SK-MEL-5 (cell line): Measurements from ENCODE around the gene UBE2I. TPM values are rescaled to one million over a fixed set of nuclear protein-coding genes. Genes with fewer than 3 reads are reported as not detected.
"Not testable (repeated sequence)": the region's sequence is repeated elsewhere in the genome, so short reads cannot be mapped to it uniquely, and the experiment has no call there.

Source experiments
- DNase-seq: peaks from one replicate; pipeline ENCODE4 v3.0.0-alpha.2; 2016; ENCODE audit warnings: low read depth, low spot score
- in situ Hi-C: cut with HindIII; loops from 2 replicates; pipeline ENCODE4 v1.10.0; 2016; ENCODE audit warnings: low sequenced_read_pairs, high pct_unique_total_duplicates, low pct_unique_long_range_greater_than_20kb
- polyA plus RNA-seq, 2 experiments: library from polyadenylated mRNA; depleted of rRNA; stranded (reverse); fragments of >200 nt; gene quantifications; 2 replicates each; pipeline ENCODE4 v1.2.3, GENCODE V29; 2015
- total RNA-seq: library from RNA; depleted of rRNA; stranded (reverse); fragments of >200 nt; shearing (Covaris generic); gene quantifications from 2 replicates; pipeline ENCODE4 v1.2.3, GENCODE V29; 2014; rRNA removed

Gene UBE2I
- total RNA-seq: 55.2 TPM in 2 replicates
- polyA plus RNA-seq (2015; cell fraction: cytosol; rRNA removed): 97.4 and 103 TPM in 2 replicates
- 83.0 and 94.4 TPM in 2 replicates for polyA plus RNA-seq (2015; cell fraction: nucleus; rRNA removed)

GRCh38 chr16:1308977-1309885 lies at the start of gene UBE2I:
UBE2I (plus strand) TSS chr16:1309636; CDS start chr16:1314031, 4,395 bp downstream.
- DNase-seq: peak; percentile 96
- in situ Hi-C loops: no loop called here

- in situ Hi-C loops: no loop called here
- no peak for DNase-seq
These were observed 49.7 kb upstream of the UBE2I start for GRCh38 chr16:1259760-1260068.

- DNase-seq: no peak
- in situ Hi-C loops: no loop called here
These were observed 49.2 kb upstream of the UBE2I start for GRCh38 chr16:1260101-1260680.

- no peak for DNase-seq
These were observed 48.1 kb upstream of the UBE2I start for GRCh38 chr16:1261131-1261892.

GRCh38 chr16:1262210-1262845 lies 47.1 kb upstream of the UBE2I start:
- in situ Hi-C loops: no loop called here
- DNase-seq: no peak

More at GRCh38 chr16:1261131-1261892, 48.1 kb upstream of the UBE2I start:
- in situ Hi-C loops: no loop called here

- no peak for DNase-seq
- in situ Hi-C loops: no loop called here
These were observed 46.6 kb upstream of the UBE2I start for GRCh38 chr16:1262846-1263221.

- in situ Hi-C loops: no loop called here
- DNase-seq: no peak
These were observed 45.7 kb upstream of the UBE2I start for GRCh38 chr16:1263591-1264344.

GRCh38 chr16:1264345-1265089 lies 44.9 kb upstream of the UBE2I start:
- DNase-seq: no peak
- in situ Hi-C loops: no loop called here

- in situ Hi-C loops: no loop called here
- no peak for DNase-seq
These were observed 44.3 kb upstream of the UBE2I start for GRCh38 chr16:1265090-1265630.

GRCh38 chr16:1265826-1266225 lies 43.6 kb upstream of the UBE2I start:
- DNase-seq: no peak
- in situ Hi-C loops: no loop called here

GRCh38 chr16:1269418-1269817 lies 40.0 kb upstream of the UBE2I start:
- in situ Hi-C loops: not testable (repeated sequence)

GRCh38 chr16:1271380-1271723 lies 38.1 kb upstream of the UBE2I start:
- in situ Hi-C loops: no loop called here
- no peak for DNase-seq

More at GRCh38 chr16:1269418-1269817, 40.0 kb upstream of the UBE2I start:
- DNase-seq: not testable (repeated sequence)

GRCh38 chr16:1271724-1272413 lies 37.6 kb upstream of the UBE2I start:
- in situ Hi-C loops, DNase-seq: not testable (repeated sequence)

- in situ Hi-C loops: no loop called here
- no peak for DNase-seq
These were observed 36.8 kb upstream of the UBE2I start for GRCh38 chr16:1272453-1273198.

GRCh38 chr16:1273816-1274215 lies 35.6 kb upstream of the UBE2I start:
- no peak for DNase-seq
- in situ Hi-C loops: no loop called here
